Adrenal gland (tissue), 12 donors: ENCODE results near the gene MCRIP1. TPM values are rescaled to one million over a fixed set of nuclear protein-coding genes. Genes with fewer than 3 reads are reported as not detected.

ENCODE experiments used
- DNase-seq, 7 donors: peaks; one replicate each; pipeline ENCODE4 v3.0.0-alpha.2; 2019 to 2020
- H3K27ac ChIP-seq, 5 donors: fragments of 200-600 bp; sonication (generic) in 4 of 5; 1 replicate in 3 of 5; 2 replicates in 2 of 5; pipeline versions ENCODE4 v1.5.1 to v1.8.0; 2016 to 2020; ENCODE audit warnings: mild to moderate bottlenecking in 1 of 5
- H3K27me3 ChIP-seq: fragments of 200-600 bp; 2 replicates; pipeline ENCODE4 v1.8.0; 2021
- H3K36me3 ChIP-seq, 2 donors: fragments of 200-600 bp; replicated peaks in 1 of 2; 1 replicate in 1 of 2; 2 replicates in 1 of 2; pipeline versions ENCODE4 v1.5.1 to v1.8.0; 2018 to 2022
- H3K4me1 ChIP-seq, 2 donors: fragments of 200-600 bp; replicated peaks in 1 of 2; 1 replicate in 1 of 2; 2 replicates in 1 of 2; pipeline versions ENCODE4 v1.5.1 to v1.8.0; 2018 to 2021
- H3K4me3 ChIP-seq, 4 donors: fragments of 200-600 bp; sonication (generic) in 3 of 4; one replicate each; pipeline ENCODE4 v1.5.1; 2016 to 2018
- H3K9me3 ChIP-seq, 3 donors: fragments of 200-600 bp; sonication (generic) in 1 of 3; replicated peaks in 1 of 3; 1 replicate in 2 of 3; 2 replicates in 1 of 3; pipeline versions ENCODE4 v1.5.1 to v1.8.0; 2016 to 2021
- CTCF ChIP-seq, 6 experiments: fragments of 450-650 bp in 4 of 6; fragments of 200-600 bp in 2 of 6; sonication (generic) in 1 of 6; IDR thresholded peaks; 1 replicate in 5 of 6; 2 replicates in 1 of 6; pipeline versions ENCODE4 v1.5.1 to v1.8.0; 2016 to 2021; ENCODE audit warnings: antibody characterized with exemption in 6 of 6, mild to moderate bottlenecking in 2 of 6, moderate library complexity in 1 of 6
- POLR2A ChIP-seq, 2 donors: fragments of 450-650 bp; IDR thresholded peaks; one replicate each; pipeline ENCODE4 v1.6.1; 2017; ENCODE audit warnings: antibody characterized with exemption in 2 of 2, mild to moderate bottlenecking in 2 of 2, moderate library complexity in 1 of 2
- WGBS, 4 donors: extraction: QIAGEN DNeasy Blood & Tissue Kit in 2 of 4; methylation state at CpG; one replicate each; pipeline versions ENCODE4 v1.1.5 to v1.1.7; 2013 to 2017; 5-methylcytosine and 5-hydroxymethylcytosine counted together
- intact Hi-C, 2 donors: fragments of 100-400 bp; cut with DNase I; formaldehyde crosslinking; loops; one replicate each; pipeline versions ENCODE4 v1.14.1 to v1.15.0; 2022 to 2023
- polyA plus RNA-seq, 3 donors: library from polyadenylated mRNA; stranded (reverse); fragments of 200-250 nt in 2 of 3; fragments of 350-450 nt in 1 of 3; fragmentation: Illumina TruSeq in 1 of 3; extraction: RNeasy Lipid Tissue Mini Kit (QIAGEN cat#74804) in 1 of 3; gene quantifications; one replicate each; pipeline ENCODE4 v1.2.3, GENCODE V29; 2013 to 2014
- total RNA-seq, 9 donors: library from RNA; depleted of rRNA in 4 of 9; stranded (reverse); fragments of >200 nt in 4 of 9; fragments of 120-200 nt in 1 of 9; fragmentation: NEBNext Ultra II Directional in 1 of 9; extraction: Animal tissue kit (Norgen Biotek cat#: 25700) in 1 of 9; gene quantifications; one replicate each; pipeline versions ENCODE4 v1.1.0 to v1.2.4, GENCODE V29; 2013 to 2023
- donor health status: healthy with polysubstance abuse.
- donor health status: Bipolar disorder and iron deficiency.
- donor health status: DM: yes; HTN: yes; CAD: no.
- donor health status: DM: no; HTN: no; CAD: no.
- donor health status: DM: no; HTN: no; CAD: no.
- donor health status: DM: yes; HTN: yes; CAD: no.

MCRIP1 gene
- total and polyA plus RNA-seq, 12 donors = 5.0 to 248 (median 82.6) TPM

GRCh38 chr17:81858170-81858966, 25.3 kb upstream of the MCRIP1 start:
- peaks cover 0 to 54% of the 10 kb centered on the region in 2 donors for H3K36me3 ChIP-seq
- peaks cover 24 to 62% of the 10 kb centered on the region in 2 donors for H3K4me1 ChIP-seq
- DNase-seq = peak in 4 of 7 donors; percentile 40 to 64 (median 54)
- no peaks in the 10 kb centered on the region for H3K9me3 ChIP-seq
- peak overlapping the region in 1 of 4 donors; percentile 83 for H3K4me3 ChIP-seq
- WGBS, 4 donors = 68 to 77% (median 69%) methylated on average over 19 to 30 of the region's 30 CpGs
- peak overlapping the region in 4 of 5 donors; percentile 93 to 98 (median 94) for H3K27ac ChIP-seq
- no peak for TF ChIP-seq POLR2A (IDR thresholded peaks at IDR 0.05)
- TF ChIP-seq CTCF (IDR thresholded peaks at IDR 0.05) = no peak
- no peaks in the 10 kb centered on the region for H3K27me3 ChIP-seq
- intact Hi-C loops = loop anchor here in 1 of 2 donors (5.0 kb wide), 1 partner anchor 36 kb away; no protein-coding TSS in a partner anchor

- H3K9me3 ChIP-seq = no peaks in the 10 kb centered on the region
- 55 to 65% (median 58%) methylated on average over 14 to 29 of the region's 29 CpGs for WGBS, 4 donors
- H3K4me1 ChIP-seq = peaks cover 16 to 46% of the 10 kb centered on the region in 2 donors
- H3K36me3 ChIP-seq = peaks cover 0 to 83% of the 10 kb centered on the region in 2 donors
- H3K27me3 ChIP-seq = no peaks in the 10 kb centered on the region
- intact Hi-C loops = loop anchor here in 1 of 2 donors (5.0 kb wide), 1 partner anchor 33 kb away; no protein-coding TSS in a partner anchor
- H3K27ac ChIP-seq = peak overlapping the region; percentile 4 to 61 (median 40)
- TF ChIP-seq CTCF (IDR thresholded peaks at IDR 0.05) (no peak), POLR2A (IDR thresholded peaks at IDR 0.05) (no peak)
- DNase-seq = peak in 5 of 7 donors; percentile 64 to 69 (median 67)
- no peak overlapping the region for H3K4me3 ChIP-seq
Measured at GRCh38 chr17:81854974-81855774, 22.1 kb upstream of the MCRIP1 start.

GRCh38 chr17:81852237-81852636, 19.1 kb upstream of the MCRIP1 start:
- H3K27ac ChIP-seq = no peak overlapping the region

More at GRCh38 chr17:81852237-81852636, 19.1 kb upstream of the MCRIP1 start:
- peaks cover 0 to 23% of the 10 kb centered on the region in 2 donors for H3K4me1 ChIP-seq
- no peak for DNase-seq
- 89 to 96% (median 92%) methylated on average over 6 to 12 of the region's 12 CpGs for WGBS, 4 donors
- H3K36me3 ChIP-seq = peaks cover 0 to 90% of the 10 kb centered on the region in 2 donors
- H3K4me3 ChIP-seq = no peak overlapping the region
- no peak for TF ChIP-seq CTCF (IDR thresholded peaks at IDR 0.05)
- TF ChIP-seq POLR2A (IDR thresholded peaks at IDR 0.05) = no peak
- intact Hi-C loops = no loop called here
- no peaks in the 10 kb centered on the region for H3K9me3 ChIP-seq
- no peaks in the 10 kb centered on the region for H3K27me3 ChIP-seq
